BE2C (cell line): ENCODE measurements around the gene HIVEP3.

ENCODE experiments used
- DNase-seq: peaks from one replicate; pipeline ENCODE4 v3.0.0-alpha.2; 2020
- H3K27me3 ChIP-seq: fragments of 250-450 bp; sonication (Bioruptor Pico); 2 replicates; pipeline ENCODE4 v1.5.1; 2020; ENCODE audit warnings: mild to moderate bottlenecking
- H3K36me3 ChIP-seq: fragments of 250-450 bp; sonication (Bioruptor Pico); 2 replicates; pipeline ENCODE4 v1.5.1; 2020; ENCODE audit warnings: mild to moderate bottlenecking
- H3K4me1 ChIP-seq: fragments of 250-450 bp; sonication (Bioruptor Pico); 2 replicates; pipeline ENCODE4 v1.5.1; 2020
- H3K4me3 ChIP-seq: 2 replicates; pipeline ENCODE4 v1.5.1; 2011; ENCODE audit warnings: low read depth, low read length
- H3K9me3 ChIP-seq: fragments of 250-450 bp; sonication (Bioruptor Pico); 2 replicates; pipeline ENCODE4 v1.5.1; 2020
- CTCF ChIP-seq: IDR thresholded peaks from 2 replicates; pipeline ENCODE4 v1.5.1; 2012; ENCODE audit warnings: mild to moderate bottlenecking, low read depth, low read length

HIVEP3 gene

GRCh38 chr1:41723786-41724185 is 194.9 kb downstream of the HIVEP3 start:
- no peaks in the 10 kb centered on the region for H3K4me1 ChIP-seq
- no peak overlapping the region for H3K4me3 ChIP-seq
- H3K36me3 ChIP-seq, result no peaks in the 10 kb centered on the region
- H3K9me3 ChIP-seq, result no peaks in the 10 kb centered on the region
- H3K27me3 ChIP-seq, result no peaks in the 10 kb centered on the region
- no peak for DNase-seq
- TF ChIP-seq CTCF, result no peak

- Histone ChIP-seq H3K9me3 (no peaks in the 10 kb centered on the region), H3K4me1 (no peaks in the 10 kb centered on the region), H3K27me3 (no peaks in the 10 kb centered on the region), H3K4me3 (no peak overlapping the region), H3K36me3 (no peaks in the 10 kb centered on the region)
- TF ChIP-seq CTCF, result no peak
- DNase-seq, result no peak
These were observed 196.5 kb downstream of the HIVEP3 start for GRCh38 chr1:41722184-41722583.

- no peaks in the 10 kb centered on the region for H3K36me3 ChIP-seq
- DNase-seq, result no peak
- H3K4me1 ChIP-seq, result no peaks in the 10 kb centered on the region
- TF ChIP-seq CTCF, result no peak
- H3K9me3 ChIP-seq, result no peaks in the 10 kb centered on the region
- no peak overlapping the region for H3K4me3 ChIP-seq
- H3K27me3 ChIP-seq, result no peaks in the 10 kb centered on the region
These were observed 197.8 kb downstream of the HIVEP3 start for GRCh38 chr1:41720861-41721410.

- Histone ChIP-seq H3K27me3 (no peaks in the 10 kb centered on the region), H3K4me3 (no peak overlapping the region), H3K9me3 (no peaks in the 10 kb centered on the region), H3K4me1 (no peaks in the 10 kb centered on the region), H3K36me3 (no peaks in the 10 kb centered on the region)
- no peak for DNase-seq
- no peak for TF ChIP-seq CTCF
These were observed 199.1 kb downstream of the HIVEP3 start for GRCh38 chr1:41719590-41719989.

GRCh38 chr1:41719128-41719527 is 199.6 kb downstream of the HIVEP3 start:
- no peak for TF ChIP-seq CTCF
- no peaks in the 10 kb centered on the region for H3K27me3 ChIP-seq
- H3K4me1 ChIP-seq, result no peaks in the 10 kb centered on the region
- no peaks in the 10 kb centered on the region for H3K9me3 ChIP-seq
- H3K4me3 ChIP-seq, result no peak overlapping the region
- no peaks in the 10 kb centered on the region for H3K36me3 ChIP-seq
- no peak for DNase-seq

GRCh38 chr1:41718497-41718896 is 200.2 kb downstream of the HIVEP3 start:
- no peaks in the 10 kb centered on the region for H3K27me3 ChIP-seq
- H3K4me3 ChIP-seq, result no peak overlapping the region
- H3K9me3 ChIP-seq, result no peaks in the 10 kb centered on the region
- DNase-seq, result no peak
- TF ChIP-seq CTCF, result no peak
- H3K4me1 ChIP-seq, result no peaks in the 10 kb centered on the region
- H3K36me3 ChIP-seq, result no peaks in the 10 kb centered on the region
